SK-N-SH treated with all-trans-retinoic acid at 6 μM for 48 hours (cell line): Measurements from ENCODE around the gene TNS4.

Source experiments
- ATAC-seq: fragments of 200-7000 bp; cut with Tn5 transposase; 3 replicates; pipeline ENCODE4 v1.9.1; 2020; ENCODE audit warnings: mild to moderate bottlenecking, moderate library complexity
- ARNTL ChIP-seq: fragments of 450-650 bp; formaldehyde crosslinking; IDR thresholded peaks from 2 replicates; pipeline ENCODE4 v1.5.0; 2020; ENCODE audit warnings: low read depth, mild to moderate bottlenecking, moderate library complexity, borderline replicate concordance
- BACH2 ChIP-seq: fragments of 250-450 bp; sonication (Bioruptor Pico); IDR thresholded peaks from 2 replicates; pipeline ENCODE4 v1.9.0; 2021; ENCODE audit warnings: mild to moderate bottlenecking, borderline replicate concordance
- CSDC2 ChIP-seq: fragments of 250-450 bp; sonication (Bioruptor Pico); IDR thresholded peaks from 2 replicates; pipeline ENCODE4 v1.5.0; 2020; ENCODE audit warnings: mild to moderate bottlenecking, moderate library complexity
- ESRRG ChIP-seq: fragments of 250-450 bp; sonication (Bioruptor Pico); IDR thresholded peaks from 2 replicates; pipeline ENCODE4 v1.6.1; 2021; ENCODE audit warnings: mild to moderate bottlenecking
- ISL1 ChIP-seq: fragments of 250-450 bp; sonication (Bioruptor Pico); IDR thresholded peaks from 2 replicates; pipeline ENCODE4 v2.1.2; 2022; ENCODE audit warnings: mild to moderate bottlenecking, moderate library complexity
- PATZ1 ChIP-seq: fragments of 250-450 bp; sonication (Bioruptor Pico); IDR thresholded peaks from 2 replicates; pipeline ENCODE4 v1.8.0; 2020; ENCODE audit warnings: mild to moderate bottlenecking, moderate library complexity, borderline replicate concordance
- POU6F1 ChIP-seq: fragments of 250-450 bp; sonication (Bioruptor Pico); IDR thresholded peaks from 2 replicates; pipeline ENCODE4 v1.8.0; 2021; ENCODE audit warnings: low read depth, mild to moderate bottlenecking, moderate library complexity, borderline replicate concordance
- PPARA ChIP-seq: fragments of 250-450 bp; sonication (Bioruptor Pico); IDR thresholded peaks from 2 replicates; pipeline ENCODE4 v1.5.0; 2020; ENCODE audit warnings: mild to moderate bottlenecking, borderline replicate concordance
- RARB ChIP-seq: fragments of 250-450 bp; sonication (Bioruptor Pico); IDR thresholded peaks from 2 replicates; pipeline ENCODE4 v1.8.0; 2021; ENCODE audit warnings: mild to moderate bottlenecking, moderate library complexity
- TCF4 ChIP-seq: fragments of 250-450 bp; sonication (Bioruptor Pico); IDR thresholded peaks from 2 replicates; pipeline ENCODE4 v1.8.0; 2021; ENCODE audit warnings: mild to moderate bottlenecking, moderate library complexity, borderline replicate concordance
- TOX ChIP-seq: fragments of 250-450 bp; sonication (Bioruptor Pico); IDR thresholded peaks from 2 replicates; pipeline ENCODE4 v1.8.0; 2021; ENCODE audit warnings: mild to moderate bottlenecking, moderate library complexity, borderline replicate concordance
- TSHZ2 ChIP-seq: fragments of 250-450 bp; sonication (Bioruptor Pico); IDR thresholded peaks from 2 replicates; pipeline ENCODE4 v1.5.0; 2020; ENCODE audit warnings: mild to moderate bottlenecking, moderate library complexity
- ZC3H10 ChIP-seq: fragments of 250-450 bp; sonication (Bioruptor Pico); IDR thresholded peaks from 2 replicates; pipeline ENCODE4 v1.5.1; 2021; ENCODE audit warnings: mild to moderate bottlenecking, moderate library complexity
- ZFP3 ChIP-seq: fragments of 250-450 bp; sonication (Bioruptor Pico); IDR thresholded peaks from 2 replicates; pipeline ENCODE4 v1.5.0; 2020; ENCODE audit warnings: mild to moderate bottlenecking, moderate library complexity
- ZFP30 ChIP-seq: fragments of 450-650 bp; formaldehyde crosslinking; IDR thresholded peaks from 2 replicates; pipeline ENCODE4 v1.5.0; 2022; ENCODE audit warnings: mild to moderate bottlenecking, moderate library complexity
- ZNF565 ChIP-seq: fragments of 450-650 bp; formaldehyde crosslinking; conservative IDR thresholded peaks from 2 replicates; pipeline ENCODE4 v1.5.0; 2020; ENCODE audit warnings: low read depth, mild to moderate bottlenecking, moderate library complexity
- ZNF70 ChIP-seq: fragments of 450-650 bp; formaldehyde crosslinking; IDR thresholded peaks from 2 replicates; pipeline ENCODE4 v1.5.0; 2020; ENCODE audit warnings: mild to moderate bottlenecking, moderate library complexity
- TF ChIP-seq, protein P1 (sequence below): fragments of 250-450 bp; sonication (Bioruptor Pico); IDR thresholded peaks from 2 replicates; pipeline ENCODE4 v1.5.1; 2021; ENCODE audit warnings: mild to moderate bottlenecking, moderate library complexity

Gene TNS4

GRCh38 chr17:40496170-40496569 is 5.3 kb downstream of the TNS4 start (continued):
- TF ChIP-seq TSHZ2 (CRISPR knock-in tag) (no peak), ZNF70 (CRISPR knock-in tag) (no peak), TOX (CRISPR knock-in tag) (no peak), ZNF565 (CRISPR knock-in tag) (no peak)

DNA sequence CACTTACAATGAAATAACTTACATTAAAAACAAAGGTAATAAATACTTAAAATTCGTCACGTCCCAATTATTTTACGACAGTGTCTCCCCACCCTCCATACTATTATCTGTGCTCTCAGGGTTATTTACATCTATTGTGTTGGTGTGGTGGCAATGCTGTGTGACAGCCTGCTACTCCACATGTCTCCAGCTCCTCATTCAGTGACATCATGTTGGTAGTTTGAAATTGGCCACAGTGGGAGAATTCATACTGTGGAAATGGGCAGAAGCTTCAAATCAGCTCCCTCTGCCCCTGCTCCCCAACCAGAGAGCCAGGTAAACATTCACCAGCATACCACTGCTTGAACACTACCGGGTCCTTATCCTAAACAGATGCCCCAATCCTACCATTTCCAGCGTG is 6.3 kb downstream of the TNS4 start:
- no peak for ATAC-seq
- no peak for TF ChIP-seq TCF4 (CRISPR knock-in tag)
- TF ChIP-seq, all 23 proteins: peak for 0

DNA sequence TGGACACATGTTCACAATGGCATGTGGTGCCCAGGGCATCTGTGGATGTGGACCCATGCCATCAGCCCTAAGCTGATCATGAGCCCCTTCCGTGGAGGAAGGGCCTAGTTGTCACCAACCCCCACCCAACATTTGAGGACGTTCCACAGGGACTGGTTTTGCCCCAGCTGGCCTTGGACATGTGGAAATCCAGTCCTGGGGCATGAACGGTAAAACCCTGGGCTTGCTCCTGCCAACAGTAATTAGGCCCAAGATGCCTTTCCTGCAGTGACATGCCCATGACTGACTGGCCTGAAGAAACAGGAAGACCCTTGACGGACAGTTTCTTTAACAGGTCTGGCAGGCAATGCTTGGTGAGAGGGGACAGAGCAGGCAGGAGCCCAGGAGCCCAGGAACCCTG is 7.7 kb downstream of the TNS4 start:
- no peak for ATAC-seq
- TF ChIP-seq POU6F1 (CRISPR knock-in tag): no peak
- TF ChIP-seq TCF4 (CRISPR knock-in tag): no peak
- TF ChIP-seq ZFP30 (CRISPR knock-in tag): no peak
- no peak for TF ChIP-seq ZNF70 (CRISPR knock-in tag)
- no peak for TF ChIP-seq CSDC2 (CRISPR knock-in tag)
- TF ChIP-seq RARB (CRISPR knock-in tag): no peak
- no peak for TF ChIP-seq TSHZ2 (CRISPR knock-in tag)
- TF ChIP-seq ISL1 (CRISPR knock-in tag): no peak
- TF ChIP-seq, protein P1, sequence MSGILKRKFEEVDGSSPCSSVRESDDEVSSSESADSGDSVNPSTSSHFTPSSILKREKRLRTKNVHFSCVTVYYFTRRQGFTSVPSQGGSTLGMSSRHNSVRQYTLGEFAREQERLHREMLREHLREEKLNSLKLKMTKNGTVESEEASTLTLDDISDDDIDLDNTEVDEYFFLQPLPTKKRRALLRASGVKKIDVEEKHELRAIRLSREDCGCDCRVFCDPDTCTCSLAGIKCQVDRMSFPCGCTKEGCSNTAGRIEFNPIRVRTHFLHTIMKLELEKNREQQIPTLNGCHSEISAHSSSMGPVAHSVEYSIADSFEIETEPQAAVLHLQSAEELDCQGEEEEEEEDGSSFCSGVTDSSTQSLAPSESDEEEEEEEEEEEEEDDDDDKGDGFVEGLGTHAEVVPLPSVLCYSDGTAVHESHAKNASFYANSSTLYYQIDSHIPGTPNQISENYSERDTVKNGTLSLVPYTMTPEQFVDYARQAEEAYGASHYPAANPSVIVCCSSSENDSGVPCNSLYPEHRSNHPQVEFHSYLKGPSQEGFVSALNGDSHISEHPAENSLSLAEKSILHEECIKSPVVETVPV (CRISPR knock-in tag): no peak
- no peak for TF ChIP-seq BACH2 (CRISPR knock-in tag)
- TF ChIP-seq ZNF565 (CRISPR knock-in tag): no peak
- no peak for TF ChIP-seq ZFP3 (CRISPR knock-in tag)
- TF ChIP-seq ZC3H10 (CRISPR knock-in tag): no peak
- TF ChIP-seq ESRRG (CRISPR knock-in tag): no peak
- TF ChIP-seq PATZ1 (CRISPR knock-in tag): no peak
- TF ChIP-seq PPARA (CRISPR knock-in tag): no peak
- TF ChIP-seq ARNTL: no peak
- TF ChIP-seq, all 23 proteins: peak for 0

DNA sequence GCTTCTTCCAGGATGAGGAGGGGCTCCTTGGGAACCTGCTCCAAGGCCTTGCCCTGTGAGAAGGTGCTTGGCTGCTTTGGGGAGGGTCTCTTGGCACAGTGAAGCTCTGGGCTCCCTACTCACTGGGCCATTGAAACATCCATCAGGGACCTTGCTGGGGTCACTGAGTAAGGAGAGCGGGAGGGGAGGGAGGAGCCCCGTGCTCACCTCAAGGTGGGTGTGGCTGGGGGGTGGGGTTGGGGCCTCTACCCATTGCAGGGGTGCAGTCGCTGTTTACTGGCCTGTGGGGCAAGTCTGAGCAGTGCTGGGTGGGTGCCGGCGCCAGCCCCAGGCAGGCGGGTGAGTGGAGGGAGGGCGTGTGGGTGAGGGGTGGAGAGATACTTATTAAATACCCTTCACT is 9.9 kb downstream of the TNS4 start:
- no peak for ATAC-seq
- TF ChIP-seq TOX (CRISPR knock-in tag) (no peak), ZNF70 (CRISPR knock-in tag) (no peak), RARB (CRISPR knock-in tag) (no peak)
